ENCODE measurements around the gene MOCOS.
"Not testable (repeated sequence)": the region's sequence is repeated elsewhere in the genome, so short reads cannot be mapped to it uniquely, and the experiment has no call there.

Gene MOCOS, protein sequence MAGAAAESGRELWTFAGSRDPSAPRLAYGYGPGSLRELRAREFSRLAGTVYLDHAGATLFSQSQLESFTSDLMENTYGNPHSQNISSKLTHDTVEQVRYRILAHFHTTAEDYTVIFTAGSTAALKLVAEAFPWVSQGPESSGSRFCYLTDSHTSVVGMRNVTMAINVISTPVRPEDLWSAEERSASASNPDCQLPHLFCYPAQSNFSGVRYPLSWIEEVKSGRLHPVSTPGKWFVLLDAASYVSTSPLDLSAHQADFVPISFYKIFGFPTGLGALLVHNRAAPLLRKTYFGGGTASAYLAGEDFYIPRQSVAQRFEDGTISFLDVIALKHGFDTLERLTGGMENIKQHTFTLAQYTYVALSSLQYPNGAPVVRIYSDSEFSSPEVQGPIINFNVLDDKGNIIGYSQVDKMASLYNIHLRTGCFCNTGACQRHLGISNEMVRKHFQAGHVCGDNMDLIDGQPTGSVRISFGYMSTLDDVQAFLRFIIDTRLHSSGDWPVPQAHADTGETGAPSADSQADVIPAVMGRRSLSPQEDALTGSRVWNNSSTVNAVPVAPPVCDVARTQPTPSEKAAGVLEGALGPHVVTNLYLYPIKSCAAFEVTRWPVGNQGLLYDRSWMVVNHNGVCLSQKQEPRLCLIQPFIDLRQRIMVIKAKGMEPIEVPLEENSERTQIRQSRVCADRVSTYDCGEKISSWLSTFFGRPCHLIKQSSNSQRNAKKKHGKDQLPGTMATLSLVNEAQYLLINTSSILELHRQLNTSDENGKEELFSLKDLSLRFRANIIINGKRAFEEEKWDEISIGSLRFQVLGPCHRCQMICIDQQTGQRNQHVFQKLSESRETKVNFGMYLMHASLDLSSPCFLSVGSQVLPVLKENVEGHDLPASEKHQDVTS

DNA sequence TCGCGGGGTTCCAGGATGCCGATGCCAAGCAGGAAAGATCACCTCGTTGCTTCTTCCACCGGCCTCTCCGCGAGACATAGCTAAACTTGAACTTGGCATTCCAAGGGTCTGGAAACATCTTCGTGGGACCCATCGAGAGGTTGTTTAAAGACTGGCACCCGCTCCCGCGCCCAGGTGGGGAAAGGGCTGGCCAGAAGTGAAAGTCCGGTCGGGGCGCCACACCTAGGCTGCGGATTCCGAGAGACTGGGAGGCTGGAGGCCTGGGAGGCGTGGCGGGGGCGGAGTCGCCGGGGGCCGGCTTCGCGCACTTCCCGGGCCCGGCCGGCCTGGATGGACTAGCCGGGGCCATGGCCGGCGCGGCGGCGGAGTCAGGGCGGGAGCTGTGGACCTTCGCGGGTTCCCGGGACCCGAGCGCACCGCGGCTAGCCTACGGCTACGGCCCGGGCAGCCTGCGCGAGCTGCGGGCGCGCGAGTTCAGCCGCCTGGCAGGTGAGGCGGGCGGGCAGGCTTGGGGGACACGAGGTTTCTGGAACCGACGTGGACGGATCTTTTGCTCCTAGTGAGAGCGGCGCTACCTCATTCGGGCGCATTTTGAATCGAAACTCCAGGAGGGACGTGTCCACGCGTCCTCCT lies at the start of gene MOCOS:
TSS of gene MOCOS (plus strand) at position 305 of the 633 bp plus-strand sequence. CDS start at position 348, 43 bp downstream.
- DNase-seq = peak; percentile 5

DNA sequence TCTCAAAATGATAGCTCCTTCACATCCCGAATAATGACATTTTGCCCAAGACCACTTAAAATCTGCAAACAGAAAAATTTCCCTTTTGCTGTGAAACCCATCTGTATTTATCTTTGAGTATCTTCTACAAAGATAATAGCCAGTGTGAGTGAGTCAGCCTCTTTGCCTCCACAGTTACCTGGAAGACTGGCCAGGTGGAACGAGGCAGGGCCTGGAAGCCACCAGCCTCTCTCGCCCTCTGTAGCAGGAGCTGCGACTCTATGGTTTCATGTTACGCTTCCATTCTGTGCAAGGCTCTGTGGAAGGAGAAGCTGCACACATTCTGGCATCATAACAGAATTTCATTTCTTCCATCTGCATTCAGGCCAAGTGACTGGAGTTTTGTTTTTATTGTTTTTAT lies 48.1 kb upstream of the MOCOS start:
- no peak for DNase-seq

DNA sequence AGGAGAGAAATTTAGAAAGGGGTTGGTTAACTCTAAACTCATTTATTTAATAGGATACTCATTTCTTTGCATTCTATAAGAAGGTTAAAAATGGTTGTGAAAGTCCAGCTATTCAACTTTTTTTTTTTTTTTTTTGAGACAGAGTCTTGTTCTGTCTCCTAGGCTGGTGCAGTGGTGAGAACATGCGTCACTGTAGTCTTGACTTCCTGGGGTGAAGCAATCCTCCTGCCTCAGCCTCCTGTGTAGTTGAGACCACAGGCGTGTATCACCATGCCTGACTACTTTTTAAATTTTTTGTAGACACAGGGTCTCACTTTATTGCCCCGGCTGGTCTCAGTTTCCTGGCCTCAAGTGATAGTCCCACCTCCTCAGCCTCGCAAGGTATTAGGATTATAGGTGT lies 45.7 kb upstream of the MOCOS start:
- no peak for DNase-seq

DNA sequence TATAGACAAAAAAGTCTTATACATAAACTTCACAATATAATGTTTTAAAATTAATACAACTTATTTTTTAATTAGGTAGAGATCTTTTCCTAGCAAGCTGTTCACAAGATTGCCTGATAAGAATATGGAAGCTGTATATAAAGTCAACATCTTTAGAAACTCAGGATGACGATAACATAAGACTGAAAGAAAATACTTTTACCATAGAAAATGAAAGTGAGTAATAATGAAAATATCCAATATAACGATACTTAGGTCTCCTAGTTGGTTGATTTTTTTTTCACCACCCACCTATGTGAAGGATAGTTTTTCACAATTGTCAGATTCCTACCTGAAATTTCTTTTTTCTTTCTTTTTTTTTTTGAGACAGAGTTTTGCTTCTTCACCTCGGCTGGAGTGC lies 44.5 kb upstream of the MOCOS start:
- no peak for DNase-seq

DNA sequence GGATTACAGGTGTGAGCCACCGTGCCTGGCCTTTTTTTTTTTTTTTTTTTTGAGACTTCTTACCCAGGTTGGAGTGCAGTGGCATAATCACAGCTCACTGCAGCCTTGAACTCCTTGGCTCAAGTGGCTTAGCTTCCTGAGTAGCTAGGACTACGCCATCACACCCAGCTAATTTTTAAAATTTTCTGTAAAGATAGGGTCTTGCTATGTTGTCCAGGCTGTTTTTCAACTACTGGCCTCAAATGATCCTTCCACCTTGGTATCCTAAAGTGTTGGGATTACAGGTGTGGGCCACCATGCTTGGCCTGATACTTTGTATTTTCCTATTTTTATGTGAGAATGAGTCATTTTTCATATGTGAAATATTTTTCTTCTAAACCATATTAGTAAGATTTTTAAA lies 43.9 kb upstream of the MOCOS start:
- no peak for DNase-seq

DNA sequence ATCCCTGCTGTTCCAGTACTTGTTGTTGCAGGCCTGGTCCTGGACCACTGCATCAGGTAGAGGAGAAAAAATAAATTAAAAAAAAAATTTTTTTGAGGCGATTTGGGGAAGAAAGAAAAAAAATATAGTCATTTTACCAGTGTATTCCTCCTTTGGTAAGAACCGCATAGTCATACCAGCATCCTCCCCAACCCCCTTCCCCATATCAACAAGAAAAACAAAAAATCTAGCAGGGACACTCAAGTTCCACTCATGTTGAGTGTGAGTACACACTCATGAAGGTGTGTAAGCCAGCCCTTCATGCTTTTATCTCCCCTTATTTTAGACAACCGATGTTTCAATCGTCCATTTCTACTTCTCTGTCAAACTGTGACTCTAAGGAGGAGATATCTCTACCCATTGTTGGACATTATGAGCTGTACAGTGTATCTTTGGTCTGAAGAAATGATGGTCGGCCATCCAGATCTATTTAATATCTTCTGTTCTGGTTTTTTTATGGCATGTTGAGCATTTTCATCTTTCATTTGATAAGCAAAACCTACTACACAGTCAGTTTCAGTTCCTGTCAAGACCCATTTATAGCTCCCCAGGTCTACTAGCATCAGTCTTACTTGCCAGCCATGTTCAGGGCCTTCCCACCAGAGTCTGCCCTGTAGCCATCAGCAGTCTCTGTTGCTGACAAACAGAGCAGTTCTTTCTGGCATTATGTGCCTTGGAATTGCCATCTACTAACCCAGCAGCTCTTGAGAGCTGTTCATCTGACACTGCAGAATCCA lies 37.6 kb upstream of the MOCOS start:
- DNase-seq = no peak

DNA sequence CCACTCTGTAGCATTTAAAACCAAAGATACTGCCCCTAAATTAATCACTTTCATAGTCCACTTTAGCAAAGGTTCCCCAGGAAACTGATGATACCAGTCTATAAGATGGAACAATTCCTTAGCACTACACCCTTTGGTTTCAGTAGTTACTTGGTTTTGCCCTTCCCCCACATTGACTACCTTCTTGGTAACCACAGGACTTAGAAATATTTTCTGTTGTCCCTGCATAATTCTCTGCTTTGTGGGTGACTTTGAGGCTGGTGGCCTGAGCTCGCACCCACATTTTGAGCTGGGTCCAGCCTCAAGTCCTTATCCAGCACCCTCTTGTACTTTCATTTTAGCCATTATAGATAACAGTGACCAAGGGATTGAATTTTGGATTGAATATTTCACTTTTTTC lies 34.5 kb upstream of the MOCOS start:
- DNase-seq = no peak

DNA sequence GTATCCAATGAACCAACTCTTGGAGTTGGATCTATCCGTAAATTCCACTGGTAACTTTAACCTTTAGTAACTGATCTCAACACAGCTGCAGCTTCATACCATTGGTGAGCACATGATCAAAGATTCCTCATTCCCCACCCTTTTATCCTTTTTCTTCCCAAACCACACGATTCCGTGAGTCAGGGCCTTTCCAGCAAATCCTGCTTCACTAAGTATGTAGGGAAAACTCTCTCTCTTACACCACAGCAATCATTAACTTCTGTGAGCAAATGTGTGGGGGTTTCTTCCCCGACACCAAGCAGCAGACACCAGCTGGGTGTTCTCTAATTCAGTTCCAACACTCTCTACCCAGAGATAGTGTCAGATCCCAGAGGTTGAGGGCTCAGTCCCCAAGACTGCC lies 34.1 kb upstream of the MOCOS start:
- no peak for DNase-seq

DNA sequence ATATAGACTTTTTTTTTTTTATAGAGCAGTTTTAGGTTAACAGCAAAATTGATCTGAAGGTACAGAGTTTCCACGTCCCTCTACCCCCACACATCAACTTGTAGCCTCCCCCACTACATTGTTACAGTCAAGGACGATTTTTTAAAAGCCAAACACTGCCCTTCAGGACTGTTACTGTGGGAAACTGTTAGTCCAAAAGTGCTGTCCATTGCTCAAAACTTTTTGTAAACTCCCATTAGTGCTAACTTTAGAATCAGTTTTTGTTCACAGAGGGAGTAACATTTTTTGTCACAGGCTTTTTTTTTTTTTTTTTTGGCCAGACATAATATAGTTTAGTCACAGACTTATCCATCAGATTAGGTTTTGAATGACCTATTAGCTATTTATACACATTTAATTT lies 33.5 kb upstream of the MOCOS start:
- DNase-seq = no peak

DNA sequence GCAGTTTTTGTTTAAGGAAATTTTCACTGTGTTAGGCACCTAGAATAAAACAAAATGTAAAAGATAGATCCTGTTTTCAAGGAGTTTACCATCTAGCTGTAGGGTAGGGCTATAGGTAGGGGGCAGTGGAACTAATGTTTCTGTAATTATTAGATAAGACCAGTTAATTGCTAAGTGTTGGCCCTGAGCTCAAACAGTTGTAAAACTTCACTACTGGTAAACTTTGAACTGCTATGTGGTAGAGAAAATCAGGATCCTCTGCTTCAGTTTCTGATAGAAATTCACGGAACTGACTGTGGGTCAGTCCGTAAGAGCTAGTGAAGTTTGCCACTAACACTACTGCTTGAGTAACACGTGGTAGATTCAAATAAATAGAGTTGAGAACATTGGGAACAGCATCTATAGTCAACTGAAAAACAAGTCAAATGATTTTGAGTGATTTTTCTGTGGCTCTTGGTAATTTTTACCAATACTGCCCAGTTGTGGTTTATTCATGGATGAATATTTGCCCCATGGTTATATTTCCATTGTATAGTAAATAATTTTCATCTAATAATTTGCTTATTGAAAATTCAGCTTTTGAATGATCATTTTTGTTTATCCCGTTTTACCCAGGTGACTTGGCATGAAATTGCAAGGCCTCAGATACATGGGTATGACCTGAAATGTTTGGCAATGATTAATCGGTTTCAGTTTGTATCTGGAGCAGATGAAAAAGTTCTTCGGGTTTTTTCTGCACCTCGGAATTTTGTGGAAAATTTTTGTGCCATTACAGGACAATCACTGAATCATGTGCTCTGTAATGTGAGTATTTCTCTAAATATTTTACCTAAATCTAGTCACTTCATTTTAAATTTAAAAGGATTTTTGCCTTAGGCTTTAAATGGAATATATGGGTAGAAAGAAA lies 31.2 kb upstream of the MOCOS start:
- DNase-seq = no peak

DNA sequence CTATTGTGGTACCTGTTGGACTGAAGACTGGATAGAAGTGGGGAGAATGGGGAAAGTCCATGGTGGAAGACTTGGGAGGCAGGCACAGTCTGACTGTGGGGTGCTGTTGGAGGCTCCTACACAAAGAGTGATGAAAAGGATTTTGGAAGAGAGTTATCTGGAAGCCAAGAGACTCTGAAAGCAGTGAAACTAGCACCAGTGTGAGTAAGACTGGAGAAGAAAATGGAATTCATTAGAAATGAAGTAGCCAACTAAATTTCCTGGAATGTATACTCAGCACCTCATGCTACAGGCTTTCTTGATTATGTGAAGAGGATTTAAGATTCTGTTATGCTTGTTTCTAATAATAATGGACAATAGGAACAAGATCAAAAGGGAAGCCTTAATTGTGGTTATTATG lies 29.9 kb upstream of the MOCOS start:
- DNase-seq = no peak

DNA sequence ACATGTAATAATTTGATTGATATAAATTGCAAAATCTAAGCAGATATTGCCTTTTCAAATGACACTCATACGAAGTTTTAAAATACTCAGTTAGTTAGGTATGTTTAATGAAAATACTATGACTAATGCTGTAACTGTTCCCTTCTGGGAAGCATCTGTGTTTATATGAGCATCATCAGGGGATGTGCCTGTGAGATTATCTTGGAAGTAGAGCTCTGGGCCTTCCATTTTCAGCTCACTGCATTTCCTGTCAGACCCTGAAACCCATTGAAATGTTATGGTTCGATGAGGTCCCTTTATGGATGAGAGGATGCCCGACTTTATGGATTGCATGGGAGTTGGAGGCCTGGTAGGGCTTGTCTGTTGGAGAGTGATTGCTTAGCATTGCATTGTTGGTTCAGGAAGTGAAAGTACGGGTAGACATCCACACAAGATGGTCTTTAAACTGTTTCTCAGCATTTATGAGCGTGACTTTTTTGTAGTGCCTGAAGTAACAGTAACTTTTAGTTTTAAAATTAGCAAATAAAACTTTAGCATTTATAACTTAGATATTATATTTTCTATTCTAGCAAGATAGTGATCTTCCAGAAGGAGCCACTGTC lies 28.9 kb upstream of the MOCOS start:
- no peak for DNase-seq

DNA sequence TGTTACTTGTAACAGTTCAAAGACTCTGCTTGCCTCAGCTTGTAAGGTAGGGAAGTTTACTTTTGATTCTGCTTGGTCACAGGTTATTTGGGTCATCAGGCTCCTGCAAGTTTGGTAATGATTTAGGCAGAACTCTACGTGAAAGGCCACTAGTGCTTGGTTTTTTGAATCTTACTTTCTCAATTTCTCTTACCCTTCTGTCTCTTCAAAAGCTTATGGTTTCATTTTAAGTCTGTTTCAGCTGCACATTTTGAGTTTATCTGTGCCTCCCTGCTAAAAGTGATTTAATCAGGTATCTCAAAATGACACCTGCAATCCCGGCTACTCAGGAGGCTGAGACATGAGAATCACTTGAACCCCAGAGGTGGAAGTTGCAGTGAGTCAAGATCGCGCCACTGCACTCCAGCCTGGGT lies 26.3 kb upstream of the MOCOS start:
- DNase-seq = no peak

DNA sequence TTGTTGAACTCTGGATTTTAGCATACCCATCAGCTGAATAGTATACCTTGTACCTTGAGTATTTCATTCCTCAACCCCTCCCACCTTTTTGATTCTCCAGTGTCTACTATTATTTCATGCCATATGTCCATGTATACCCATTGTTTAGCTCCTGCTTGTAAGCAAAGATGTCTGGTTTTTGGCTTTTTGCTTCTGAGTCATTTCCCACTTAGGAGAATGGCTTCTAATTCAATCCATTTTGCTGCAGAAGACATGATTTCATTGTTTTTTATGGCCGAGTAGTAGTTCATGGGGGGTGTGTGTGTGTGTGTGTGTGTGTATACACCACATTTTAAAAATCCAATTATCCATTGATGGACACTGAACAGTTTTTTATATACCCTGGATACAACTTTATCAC lies 24.3 kb upstream of the MOCOS start:
- no peak for DNase-seq

DNA sequence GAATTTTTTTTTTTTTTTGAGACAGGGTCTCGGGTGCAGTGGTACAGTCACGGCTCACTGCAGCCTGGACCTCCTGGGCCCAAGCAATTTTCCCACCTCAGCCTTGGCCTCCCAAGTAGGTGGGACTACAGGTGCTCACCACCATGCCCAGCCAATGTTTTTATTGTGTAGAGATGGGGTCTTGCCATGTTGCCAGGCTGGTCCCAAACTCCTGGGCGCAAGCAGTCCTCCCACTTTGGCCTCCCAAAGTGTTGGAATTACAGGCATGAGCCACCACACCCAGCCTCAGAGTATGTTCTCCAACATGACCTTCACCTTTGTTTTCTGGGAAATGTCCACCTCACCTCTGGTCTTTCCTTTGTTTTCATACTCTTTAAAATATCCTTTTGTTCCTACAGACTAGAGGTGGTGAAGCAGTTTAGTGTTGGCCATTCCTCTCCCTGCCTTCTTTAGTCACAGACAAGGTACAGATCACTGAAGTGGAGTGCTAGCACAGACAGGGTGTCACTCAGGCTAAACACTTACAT lies 19.5 kb upstream of the MOCOS start:
- DNase-seq = no peak

DNA sequence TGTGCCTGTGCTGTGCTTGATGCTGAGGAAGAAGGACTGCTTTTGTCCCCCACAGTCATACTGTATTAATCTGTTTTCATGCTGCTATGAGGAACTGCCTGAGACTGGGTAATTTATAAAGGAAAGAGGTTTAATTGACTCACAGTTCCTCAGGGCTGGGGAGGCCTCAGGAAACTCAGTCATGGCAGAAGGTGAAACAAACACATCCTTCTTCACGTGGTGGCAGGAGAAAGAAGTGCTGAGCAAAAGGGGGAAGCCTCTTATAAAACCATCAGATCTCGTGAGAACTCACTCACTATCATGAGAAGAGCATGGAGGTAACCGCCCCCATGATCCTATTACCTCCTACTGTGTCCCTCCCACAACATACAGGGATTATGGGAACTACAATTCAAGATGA lies 19.0 kb upstream of the MOCOS start:
- not testable (repeated sequence) for DNase-seq

DNA sequence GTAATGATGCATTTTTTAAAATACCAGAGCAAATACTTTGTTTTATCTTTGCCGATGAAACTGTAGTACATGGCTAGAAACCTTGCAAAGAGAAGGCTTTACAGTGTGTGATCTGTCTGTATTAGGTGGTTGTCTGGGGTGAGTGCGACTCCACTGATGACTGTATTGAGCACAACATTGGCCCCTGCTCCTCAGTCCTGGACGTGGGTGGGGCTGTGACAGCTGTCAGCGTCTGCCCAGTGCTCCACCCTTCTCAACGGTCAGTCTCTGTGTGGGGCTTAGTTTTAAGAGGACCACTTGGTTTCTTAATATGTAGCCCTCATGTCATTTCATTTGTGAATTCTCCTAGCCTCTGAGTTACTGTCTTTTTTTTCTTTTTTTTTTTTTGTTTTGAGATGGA lies 17.4 kb upstream of the MOCOS start:
- no peak for DNase-seq

DNA sequence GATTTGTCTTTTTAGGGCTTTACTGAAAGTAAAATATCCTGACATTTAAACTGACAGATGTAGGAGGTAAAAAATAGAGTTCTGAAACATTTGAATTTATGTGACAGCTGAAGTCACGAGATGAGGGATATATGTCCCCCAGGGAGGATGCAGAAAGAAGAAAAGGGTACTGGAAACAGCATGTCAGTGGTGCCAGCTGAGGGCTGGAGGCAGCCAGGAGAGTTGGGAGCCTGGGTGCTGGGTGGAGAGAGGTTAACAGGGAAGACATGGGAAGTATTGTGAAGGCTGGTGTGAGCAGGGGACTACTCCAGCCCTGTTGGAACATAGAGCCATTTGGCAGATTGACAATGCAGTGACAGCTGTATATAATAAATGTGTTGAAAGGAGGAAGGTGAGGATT lies 11.8 kb upstream of the MOCOS start:
- DNase-seq = no peak

DNA sequence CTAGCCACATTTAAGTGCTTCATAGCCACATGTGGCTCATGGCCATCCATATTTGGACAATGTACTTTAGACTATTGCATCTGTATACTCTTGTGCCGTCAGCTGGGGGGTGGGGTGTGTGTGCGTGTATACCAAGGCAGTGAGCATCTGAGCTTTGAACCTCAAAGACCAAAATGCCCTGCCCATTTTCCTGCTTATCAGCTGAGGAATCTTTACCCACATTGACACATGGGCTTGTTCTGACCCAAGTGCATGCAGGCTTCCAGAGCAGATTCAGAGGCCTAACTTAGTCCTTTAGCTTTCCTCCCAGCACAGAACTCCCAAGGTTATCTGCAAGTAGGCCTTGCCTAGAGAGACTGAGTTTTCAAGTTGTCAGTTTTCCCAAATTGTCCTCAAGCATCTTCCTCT lies 11.1 kb upstream of the MOCOS start:
- no peak for DNase-seq

DNA sequence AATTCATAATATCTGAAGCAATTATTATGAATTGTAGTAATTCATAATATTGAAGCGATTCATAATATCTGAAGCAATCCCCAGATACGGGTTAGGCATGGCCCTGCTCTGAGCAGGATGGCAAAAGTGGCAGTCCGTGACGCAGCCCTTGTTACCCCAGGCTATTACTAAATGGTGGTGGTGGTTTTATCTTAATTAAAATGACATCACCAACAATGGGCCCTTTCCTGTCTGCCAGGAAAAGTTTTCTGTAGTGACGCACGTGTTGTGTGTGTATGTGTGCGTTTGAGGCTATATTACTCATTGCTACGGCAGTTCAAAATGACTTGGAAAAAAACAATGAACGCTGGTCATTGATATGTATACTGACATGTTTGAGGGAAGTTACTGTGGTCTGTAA lies 10.6 kb upstream of the MOCOS start:
- no peak for DNase-seq

DNA sequence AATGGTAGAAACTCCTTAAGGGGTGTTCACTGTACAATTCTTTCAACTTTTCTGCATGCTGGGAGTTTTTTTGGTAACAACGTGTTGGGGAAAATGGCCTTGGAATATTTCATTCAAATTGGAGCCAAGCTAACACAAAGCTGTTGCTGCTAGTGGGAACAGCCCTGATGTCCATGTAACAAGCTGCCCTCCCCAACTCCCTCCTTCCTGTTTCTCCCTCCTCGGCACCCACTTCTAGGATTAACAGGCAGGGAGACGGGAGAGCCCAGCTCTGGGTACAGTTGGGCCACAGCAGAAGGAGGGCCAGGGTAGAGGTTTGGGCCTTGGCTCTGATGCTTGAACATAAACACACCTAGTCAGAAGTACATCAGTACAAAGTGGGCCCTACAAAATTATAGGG lies 9.4 kb upstream of the MOCOS start:
- DNase-seq = no peak
